Mucosa of rectum (tissue), 2 donors: ENCODE data around the gene PORCN.

Experiments
- H3K27ac ChIP-seq, 2 donors: one replicate each; pipeline ENCODE4 v1.7.0; 2013; ENCODE audit warnings: inconsistent platforms in 2 of 2, low read depth in 2 of 2, low read length in 2 of 2
- H3K27me3 ChIP-seq, 2 donors: one replicate each; pipeline ENCODE4 v1.7.0; 2013; ENCODE audit warnings: low read length in 2 of 2; ENCODE audit not compliant: control insufficient read depth in 2 of 2, insufficient read depth in 2 of 2
- H3K36me3 ChIP-seq, 2 donors: one replicate each; pipeline ENCODE4 v1.7.0; 2013; ENCODE audit warnings: low read length in 2 of 2; ENCODE audit not compliant: control insufficient read depth in 2 of 2, insufficient read depth in 2 of 2
- H3K4me1 ChIP-seq, 2 donors: one replicate each; pipeline ENCODE4 v1.7.0; 2013; ENCODE audit warnings: low read length in 2 of 2, mild to moderate bottlenecking in 1 of 2; ENCODE audit not compliant: control insufficient read depth in 2 of 2, insufficient read depth in 2 of 2
- H3K4me3 ChIP-seq, 2 donors: one replicate each; pipeline ENCODE4 v1.7.0; 2013; ENCODE audit warnings: low read length in 2 of 2
- H3K9ac ChIP-seq, 2 donors: one replicate each; pipeline ENCODE4 v1.7.0; 2013; ENCODE audit warnings: low read length in 2 of 2, low read depth in 1 of 2, mild to moderate bottlenecking in 1 of 2
- H3K9me3 ChIP-seq, 2 donors: one replicate each; pipeline ENCODE4 v1.7.0; 2013; ENCODE audit warnings: low read length in 2 of 2; ENCODE audit not compliant: control insufficient read depth in 2 of 2
- donor health status: healthy.
- donor health status: Normal muscosa, but diverticular disease.

The PORCN gene

GRCh38 chrX:48558271-48558670 is 49.5 kb downstream of the PORCN start:
- no peak overlapping the region for H3K27ac ChIP-seq
- H3K36me3 ChIP-seq, result peaks cover 14 to 35% of the 10 kb centered on the region in 2 donors
- no peak overlapping the region for H3K4me3 ChIP-seq

GRCh38 chrX:48559636-48560035 is 50.8 kb downstream of the PORCN start:
- H3K27me3 ChIP-seq, result peaks cover 2 to 3% of the 10 kb centered on the region in 2 donors
- no peak overlapping the region for H3K27ac ChIP-seq
- peaks cover 14 to 35% of the 10 kb centered on the region in 2 donors for H3K36me3 ChIP-seq
- no peaks in the 10 kb centered on the region for H3K9me3 ChIP-seq
- H3K4me3 ChIP-seq, result no peak overlapping the region
- no peak overlapping the region for H3K9ac ChIP-seq
- no peaks in the 10 kb centered on the region for H3K4me1 ChIP-seq

More at GRCh38 chrX:48558271-48558670, 49.5 kb downstream of the PORCN start:
- Histone ChIP-seq H3K27me3 (peaks cover 2 to 3% of the 10 kb centered on the region in 2 donors), H3K9me3 (no peaks in the 10 kb centered on the region), H3K9ac (no peak overlapping the region), H3K4me1 (no peaks in the 10 kb centered on the region)

GRCh38 chrX:48560056-48560455 is 51.3 kb downstream of the PORCN start:
- Histone ChIP-seq H3K9ac (no peak overlapping the region), H3K9me3 (no peaks in the 10 kb centered on the region), H3K27ac (no peak overlapping the region), H3K4me1 (no peaks in the 10 kb centered on the region), H3K4me3 (no peak overlapping the region), H3K36me3 (peaks cover 11 to 31% of the 10 kb centered on the region in 2 donors), H3K27me3 (no peaks in the 10 kb centered on the region)

- Histone ChIP-seq H3K4me1 (no peaks in the 10 kb centered on the region), H3K4me3 (no peak overlapping the region), H3K27ac (no peak overlapping the region), H3K27me3 (no peaks in the 10 kb centered on the region), H3K36me3 (peaks cover 11 to 29% of the 10 kb centered on the region in 2 donors), H3K9me3 (no peaks in the 10 kb centered on the region), H3K9ac (no peak overlapping the region)
Observed at GRCh38 chrX:48560681-48561080, 51.9 kb downstream of the PORCN start.

- Histone ChIP-seq H3K27ac (no peak overlapping the region), H3K27me3 (no peaks in the 10 kb centered on the region), H3K9me3 (no peaks in the 10 kb centered on the region), H3K4me3 (no peak overlapping the region), H3K4me1 (no peaks in the 10 kb centered on the region), H3K9ac (no peak overlapping the region), H3K36me3 (no peaks in the 10 kb centered on the region)
Observed at GRCh38 chrX:48569958-48570357, 61.2 kb downstream of the PORCN start.
